K562 (cell line): ENCODE data around the gene CPT1B. TPM values are rescaled to one million over a fixed set of nuclear protein-coding genes. Genes with fewer than 3 reads are reported as not detected.

Experiments
- LARP7 ChIP-seq: fragments of 450-650 bp; IDR thresholded peaks from 2 replicates; pipeline ENCODE4 v1.6.1; 2016
- PTBP1 ChIP-seq: fragments of 200-400 bp; formaldehyde crosslinking; IDR thresholded peaks from 2 replicates; pipeline ENCODE4 v1.6.1; 2017; ENCODE audit warnings: low read depth, low read length
- SUPT5H ChIP-seq: fragments of 450-650 bp; IDR thresholded peaks from 2 replicates; pipeline ENCODE4 v1.6.1; 2016
- XRCC4 ChIP-seq: IDR thresholded peaks from one replicate; pipeline ENCODE4 v1.6.1; 2011; ENCODE audit not compliant: insufficient read depth, insufficient read length; ENCODE audit errors: extremely low read depth
- ZSCAN29 ChIP-seq: fragments of 450-650 bp; IDR thresholded peaks from 2 replicates; pipeline ENCODE4 v1.6.1; 2017
- polyA plus RNA-seq, 8 experiments: library from polyadenylated mRNA; depleted of rRNA in 4 of 8; stranded (reverse) in 5 of 8; unstranded in 3 of 8; fragments of >200 nt; fragmentation: Nextera tagmentation in 2 of 8; fragmentation: Illumina TruSeq in 1 of 8; extraction: Ambion mirVana in 2 of 8; extraction: Trizol in 1 of 8; gene quantifications; 2 replicates each; pipeline versions ENCODE4 v1.2.1 to v1.2.3, GENCODE V29; 2011 to 2014; ENCODE audit warnings: inconsistent platforms in 1 of 8, missing spikeins in 1 of 8
- total RNA-seq, 7 experiments: library from RNA; depleted of rRNA in 6 of 7; stranded (reverse); fragments of >200 nt in 6 of 7; fragmentation: Illumina TruSeq in 2 of 7; extraction: Trizol in 2 of 7; gene quantifications; 2 replicates each; pipeline versions ENCODE4 v1.2.1 to v1.2.3, GENCODE V29; 2011 to 2021; ENCODE audit warnings: low replicate concordance in 1 of 7
- TF ChIP-seq, protein P1 (sequence below): sonication (generic); formaldehyde crosslinking; IDR thresholded peaks from 2 replicates; pipeline ENCODE4 v1.4.0; 2020; ENCODE audit warnings: mild to moderate bottlenecking, missing genetic modification reagents
- TF ChIP-seq, protein P2 (sequence below): fragments of 450-650 bp; IDR thresholded peaks from 2 replicates; pipeline ENCODE4 v1.6.1; 2017; ENCODE audit warnings: antibody characterized with exemption
- TF ChIP-seq, protein P3 (sequence below): fragments of 450-650 bp; formaldehyde crosslinking; IDR thresholded peaks from 2 replicates; pipeline ENCODE4 v1.4.0; 2022; ENCODE audit warnings: missing genetic modification characterization
- TF ChIP-seq, protein P4 (sequence below): fragments of 250-450 bp; sonication (Bioruptor Pico); IDR thresholded peaks from 2 replicates; pipeline ENCODE4 v1.8.0; 2021; ENCODE audit warnings: mild to moderate bottlenecking, moderate library complexity
- TF ChIP-seq, protein P5 (sequence below), 2 experiments: fragments of 250-450 bp in 1 of 2; fragments of 450-650 bp in 1 of 2; sonication (Bioruptor Pico) in 1 of 2; IDR thresholded peaks; 2 replicates each; pipeline versions ENCODE4 v1.6.1 to v1.8.0; 2016 to 2021; ENCODE audit warnings: mild to moderate bottlenecking in 2 of 2, moderate library complexity in 2 of 2, missing compliant biosample characterization in 1 of 2, missing genetic modification characterization in 1 of 2
- TF ChIP-seq, protein P6 (sequence below): fragments of 200-400 bp; formaldehyde crosslinking; IDR thresholded peaks from 2 replicates; pipeline ENCODE4 v1.6.1; 2017; ENCODE audit warnings: mild to moderate bottlenecking, low read depth, low read length, moderate library complexity
- TF ChIP-seq, protein P7 (sequence below): fragments of 450-650 bp; formaldehyde crosslinking; IDR thresholded peaks from 2 replicates; pipeline ENCODE4 v1.4.0; 2020; ENCODE audit warnings: mild to moderate bottlenecking, moderate library complexity

Gene CPT1B
- total and polyA plus RNA-seq, 9 of the 15 experiments (the other 6 are each of a cell fraction or from before 2014, with no cell fraction given) = 0.35 to 6.1 (median 2.6) TPM

DNA sequence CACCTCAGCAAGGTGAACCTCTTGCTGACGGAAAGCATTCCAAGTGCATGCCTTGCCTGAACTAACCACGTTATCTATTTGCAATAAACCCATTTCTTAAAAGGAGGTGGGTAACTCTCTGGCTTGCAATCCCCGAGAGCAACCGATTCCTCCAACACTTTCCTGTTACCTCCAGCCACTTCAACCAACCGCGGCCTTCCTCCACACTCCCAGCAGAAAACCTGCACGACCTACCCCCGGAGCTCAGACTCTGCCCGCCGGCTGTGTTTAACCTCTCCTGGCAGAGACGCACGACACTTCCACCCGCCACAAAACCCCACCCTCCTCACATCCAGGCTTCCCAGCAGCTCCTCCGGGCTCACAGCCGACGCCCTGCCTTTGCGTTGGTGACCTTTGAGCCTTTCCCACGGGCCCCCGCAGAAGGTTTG lies 53.5 kb downstream of the CPT1B start (continued):
- TF ChIP-seq, protein P1, sequence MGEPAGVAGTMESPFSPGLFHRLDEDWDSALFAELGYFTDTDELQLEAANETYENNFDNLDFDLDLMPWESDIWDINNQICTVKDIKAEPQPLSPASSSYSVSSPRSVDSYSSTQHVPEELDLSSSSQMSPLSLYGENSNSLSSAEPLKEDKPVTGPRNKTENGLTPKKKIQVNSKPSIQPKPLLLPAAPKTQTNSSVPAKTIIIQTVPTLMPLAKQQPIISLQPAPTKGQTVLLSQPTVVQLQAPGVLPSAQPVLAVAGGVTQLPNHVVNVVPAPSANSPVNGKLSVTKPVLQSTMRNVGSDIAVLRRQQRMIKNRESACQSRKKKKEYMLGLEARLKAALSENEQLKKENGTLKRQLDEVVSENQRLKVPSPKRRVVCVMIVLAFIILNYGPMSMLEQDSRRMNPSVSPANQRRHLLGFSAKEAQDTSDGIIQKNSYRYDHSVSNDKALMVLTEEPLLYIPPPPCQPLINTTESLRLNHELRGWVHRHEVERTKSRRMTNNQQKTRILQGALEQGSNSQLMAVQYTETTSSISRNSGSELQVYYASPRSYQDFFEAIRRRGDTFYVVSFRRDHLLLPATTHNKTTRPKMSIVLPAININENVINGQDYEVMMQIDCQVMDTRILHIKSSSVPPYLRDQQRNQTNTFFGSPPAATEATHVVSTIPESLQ (CRISPR knock-in tag) = no peak
- TF ChIP-seq LARP7 = no peak
- no peak for TF ChIP-seq ZSCAN29
- TF ChIP-seq, protein P2, sequence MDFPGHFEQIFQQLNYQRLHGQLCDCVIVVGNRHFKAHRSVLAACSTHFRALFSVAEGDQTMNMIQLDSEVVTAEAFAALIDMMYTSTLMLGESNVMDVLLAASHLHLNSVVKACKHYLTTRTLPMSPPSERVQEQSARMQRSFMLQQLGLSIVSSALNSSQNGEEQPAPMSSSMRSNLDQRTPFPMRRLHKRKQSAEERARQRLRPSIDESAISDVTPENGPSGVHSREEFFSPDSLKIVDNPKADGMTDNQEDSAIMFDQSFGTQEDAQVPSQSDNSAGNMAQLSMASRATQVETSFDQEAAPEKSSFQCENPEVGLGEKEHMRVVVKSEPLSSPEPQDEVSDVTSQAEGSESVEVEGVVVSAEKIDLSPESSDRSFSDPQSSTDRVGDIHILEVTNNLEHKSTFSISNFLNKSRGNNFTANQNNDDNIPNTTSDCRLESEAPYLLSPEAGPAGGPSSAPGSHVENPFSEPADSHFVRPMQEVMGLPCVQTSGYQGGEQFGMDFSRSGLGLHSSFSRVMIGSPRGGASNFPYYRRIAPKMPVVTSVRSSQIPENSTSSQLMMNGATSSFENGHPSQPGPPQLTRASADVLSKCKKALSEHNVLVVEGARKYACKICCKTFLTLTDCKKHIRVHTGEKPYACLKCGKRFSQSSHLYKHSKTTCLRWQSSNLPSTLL = no peak
- TF ChIP-seq, protein P3, sequence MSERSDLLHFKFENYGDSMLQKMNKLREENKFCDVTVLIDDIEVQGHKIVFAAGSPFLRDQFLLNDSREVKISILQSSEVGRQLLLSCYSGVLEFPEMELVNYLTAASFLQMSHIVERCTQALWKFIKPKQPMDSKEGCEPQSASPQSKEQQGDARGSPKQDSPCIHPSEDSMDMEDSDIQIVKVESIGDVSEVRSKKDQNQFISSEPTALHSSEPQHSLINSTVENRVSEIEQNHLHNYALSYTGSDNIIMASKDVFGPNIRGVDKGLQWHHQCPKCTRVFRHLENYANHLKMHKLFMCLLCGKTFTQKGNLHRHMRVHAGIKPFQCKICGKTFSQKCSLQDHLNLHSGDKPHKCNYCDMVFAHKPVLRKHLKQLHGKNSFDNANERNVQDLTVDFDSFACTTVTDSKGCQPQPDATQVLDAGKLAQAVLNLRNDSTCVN = 0 out of 2 replicates have a peak, but pooled peaks have one; percentile 5
- TF ChIP-seq PTBP1 = no peak
- TF ChIP-seq, protein P4, sequence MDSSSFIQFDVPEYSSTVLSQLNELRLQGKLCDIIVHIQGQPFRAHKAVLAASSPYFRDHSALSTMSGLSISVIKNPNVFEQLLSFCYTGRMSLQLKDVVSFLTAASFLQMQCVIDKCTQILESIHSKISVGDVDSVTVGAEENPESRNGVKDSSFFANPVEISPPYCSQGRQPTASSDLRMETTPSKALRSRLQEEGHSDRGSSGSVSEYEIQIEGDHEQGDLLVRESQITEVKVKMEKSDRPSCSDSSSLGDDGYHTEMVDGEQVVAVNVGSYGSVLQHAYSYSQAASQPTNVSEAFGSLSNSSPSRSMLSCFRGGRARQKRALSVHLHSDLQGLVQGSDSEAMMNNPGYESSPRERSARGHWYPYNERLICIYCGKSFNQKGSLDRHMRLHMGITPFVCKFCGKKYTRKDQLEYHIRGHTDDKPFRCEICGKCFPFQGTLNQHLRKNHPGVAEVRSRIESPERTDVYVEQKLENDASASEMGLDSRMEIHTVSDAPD = no peak
- TF ChIP-seq, protein P5, sequence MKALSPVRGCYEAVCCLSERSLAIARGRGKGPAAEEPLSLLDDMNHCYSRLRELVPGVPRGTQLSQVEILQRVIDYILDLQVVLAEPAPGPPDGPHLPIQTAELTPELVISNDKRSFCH (CRISPR knock-in tag; IDR thresholded peaks at IDR 0.05) = no peak
- TF ChIP-seq, protein P5 (tag; IDR thresholded peaks at IDR 0.05) = no peak
- TF ChIP-seq, protein P6, sequence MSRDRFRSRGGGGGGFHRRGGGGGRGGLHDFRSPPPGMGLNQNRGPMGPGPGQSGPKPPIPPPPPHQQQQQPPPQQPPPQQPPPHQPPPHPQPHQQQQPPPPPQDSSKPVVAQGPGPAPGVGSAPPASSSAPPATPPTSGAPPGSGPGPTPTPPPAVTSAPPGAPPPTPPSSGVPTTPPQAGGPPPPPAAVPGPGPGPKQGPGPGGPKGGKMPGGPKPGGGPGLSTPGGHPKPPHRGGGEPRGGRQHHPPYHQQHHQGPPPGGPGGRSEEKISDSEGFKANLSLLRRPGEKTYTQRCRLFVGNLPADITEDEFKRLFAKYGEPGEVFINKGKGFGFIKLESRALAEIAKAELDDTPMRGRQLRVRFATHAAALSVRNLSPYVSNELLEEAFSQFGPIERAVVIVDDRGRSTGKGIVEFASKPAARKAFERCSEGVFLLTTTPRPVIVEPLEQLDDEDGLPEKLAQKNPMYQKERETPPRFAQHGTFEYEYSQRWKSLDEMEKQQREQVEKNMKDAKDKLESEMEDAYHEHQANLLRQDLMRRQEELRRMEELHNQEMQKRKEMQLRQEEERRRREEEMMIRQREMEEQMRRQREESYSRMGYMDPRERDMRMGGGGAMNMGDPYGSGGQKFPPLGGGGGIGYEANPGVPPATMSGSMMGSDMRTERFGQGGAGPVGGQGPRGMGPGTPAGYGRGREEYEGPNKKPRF = no peak
- TF ChIP-seq, protein P7, sequence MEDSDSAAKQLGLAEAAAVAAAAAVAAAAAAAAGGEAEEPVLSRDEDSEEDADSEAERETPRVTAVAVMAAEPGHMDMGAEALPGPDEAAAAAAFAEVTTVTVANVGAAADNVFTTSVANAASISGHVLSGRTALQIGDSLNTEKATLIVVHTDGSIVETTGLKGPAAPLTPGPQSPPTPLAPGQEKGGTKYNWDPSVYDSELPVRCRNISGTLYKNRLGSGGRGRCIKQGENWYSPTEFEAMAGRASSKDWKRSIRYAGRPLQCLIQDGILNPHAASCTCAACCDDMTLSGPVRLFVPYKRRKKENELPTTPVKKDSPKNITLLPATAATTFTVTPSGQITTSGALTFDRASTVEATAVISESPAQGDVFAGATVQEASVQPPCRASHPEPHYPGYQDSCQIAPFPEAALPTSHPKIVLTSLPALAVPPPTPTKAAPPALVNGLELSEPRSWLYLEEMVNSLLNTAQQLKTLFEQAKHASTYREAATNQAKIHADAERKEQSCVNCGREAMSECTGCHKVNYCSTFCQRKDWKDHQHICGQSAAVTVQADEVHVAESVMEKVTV (CRISPR knock-in tag) = no peak
- no peak for TF ChIP-seq XRCC4
- TF ChIP-seq SUPT5H = 0 out of 2 replicates have a peak, but pooled peaks have one; percentile 50
